Esophagus squamous epithelium (tissue), 4 donors: Measurements from ENCODE around the gene EPS8.

Source experiments
- POLR2A ChIP-seq, 4 donors: fragments of 450-650 bp; IDR thresholded peaks; one replicate each; pipeline ENCODE4 v1.6.1; 2017; ENCODE audit warnings: antibody characterized with exemption in 4 of 4, mild to moderate bottlenecking in 4 of 4, moderate library complexity in 3 of 4
- TF ChIP-seq, protein P1 (sequence below), 6 experiments: fragments of 450-650 bp in 4 of 6; fragments of 200-600 bp in 2 of 6; sonication (generic) in 2 of 6; IDR thresholded peaks; one replicate each; pipeline ENCODE4 v1.5.1; 2016 to 2019; ENCODE audit warnings: antibody characterized with exemption in 6 of 6, mild to moderate bottlenecking in 4 of 6, moderate library complexity in 4 of 6

DNA sequence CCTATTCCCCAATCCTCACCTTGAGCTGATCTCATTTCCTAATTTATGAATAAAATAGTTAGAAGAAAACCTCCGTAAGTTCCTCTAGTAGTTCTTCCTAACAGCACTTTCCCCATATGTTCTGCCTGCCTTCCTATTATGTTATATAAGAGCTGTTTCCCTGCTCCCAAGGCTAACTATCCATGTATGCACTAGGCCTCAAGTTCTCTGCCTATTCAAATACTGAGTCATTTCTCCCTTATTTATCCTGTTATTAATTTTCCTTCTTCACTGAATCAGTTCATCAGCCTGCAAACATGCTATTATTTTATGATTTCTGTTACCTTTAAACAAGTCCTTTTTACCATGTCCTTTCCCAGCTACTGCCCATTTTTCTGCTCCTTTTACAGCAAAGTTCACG lies 164.1 kb downstream of the EPS8 start:
- TF ChIP-seq, protein P1, sequence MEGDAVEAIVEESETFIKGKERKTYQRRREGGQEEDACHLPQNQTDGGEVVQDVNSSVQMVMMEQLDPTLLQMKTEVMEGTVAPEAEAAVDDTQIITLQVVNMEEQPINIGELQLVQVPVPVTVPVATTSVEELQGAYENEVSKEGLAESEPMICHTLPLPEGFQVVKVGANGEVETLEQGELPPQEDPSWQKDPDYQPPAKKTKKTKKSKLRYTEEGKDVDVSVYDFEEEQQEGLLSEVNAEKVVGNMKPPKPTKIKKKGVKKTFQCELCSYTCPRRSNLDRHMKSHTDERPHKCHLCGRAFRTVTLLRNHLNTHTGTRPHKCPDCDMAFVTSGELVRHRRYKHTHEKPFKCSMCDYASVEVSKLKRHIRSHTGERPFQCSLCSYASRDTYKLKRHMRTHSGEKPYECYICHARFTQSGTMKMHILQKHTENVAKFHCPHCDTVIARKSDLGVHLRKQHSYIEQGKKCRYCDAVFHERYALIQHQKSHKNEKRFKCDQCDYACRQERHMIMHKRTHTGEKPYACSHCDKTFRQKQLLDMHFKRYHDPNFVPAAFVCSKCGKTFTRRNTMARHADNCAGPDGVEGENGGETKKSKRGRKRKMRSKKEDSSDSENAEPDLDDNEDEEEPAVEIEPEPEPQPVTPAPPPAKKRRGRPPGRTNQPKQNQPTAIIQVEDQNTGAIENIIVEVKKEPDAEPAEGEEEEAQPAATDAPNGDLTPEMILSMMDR (IDR thresholded peaks at IDR 0.05), result no peak
- TF ChIP-seq POLR2A (IDR thresholded peaks at IDR 0.05), result no peak
